K562 (cell line): ENCODE measurements around the gene ZMYND8. TPM values are rescaled to one million over a fixed set of nuclear protein-coding genes. Genes with fewer than 3 reads are reported as not detected.

Source experiments
- FOSL1 ChIP-seq: fragments of 200-800 bp; sonication (Bioruptor generic); conservative IDR thresholded peaks from 2 replicates; pipeline ENCODE4 v1.6.1; 2016; ENCODE audit warnings: missing genetic modification characterization, missing compliant biosample characterization
- NRF1 ChIP-seq, 2 experiments: fragments of 450-650 bp; IDR thresholded peaks in 1 of 2; conservative IDR thresholded peaks in 1 of 2; 2 replicates each; pipeline ENCODE4 v1.6.1; 2014; ENCODE audit warnings: mild to moderate bottlenecking in 2 of 2
- POLR2AphosphoS5 ChIP-seq: IDR thresholded peaks from 2 replicates; pipeline ENCODE4 v1.6.1; 2011; ENCODE audit warnings: mild to moderate bottlenecking, low read depth, low read length, moderate library complexity; ENCODE audit not compliant: control insufficient read depth, insufficient read depth
- PTRF ChIP-seq: fragments of 450-650 bp; IDR thresholded peaks from 2 replicates; pipeline ENCODE4 v1.6.1; 2016; ENCODE audit warnings: mild to moderate bottlenecking, missing genetic modification characterization, missing compliant biosample characterization
- SUPT5H ChIP-seq: fragments of 450-650 bp; IDR thresholded peaks from 2 replicates; pipeline ENCODE4 v1.6.1; 2016
- TEAD4 ChIP-seq, 2 experiments: sonication (generic) in 1 of 2; formaldehyde crosslinking in 1 of 2; IDR thresholded peaks; 2 replicates each; pipeline versions ENCODE4 v1.6.1 to v1.8.0; 2012 to 2022; ENCODE audit warnings: borderline replicate concordance in 1 of 2, inconsistent platforms in 1 of 2, low read length in 1 of 2, mild to moderate bottlenecking in 1 of 2, missing genetic modification reagents in 1 of 2
- ZEB2 ChIP-seq: fragments of 450-650 bp; IDR thresholded peaks from 2 replicates; pipeline ENCODE4 v1.6.1; 2016
- ZNF277 ChIP-seq: fragments of 250-450 bp; sonication (Bioruptor Pico); IDR thresholded peaks from 2 replicates; pipeline ENCODE4 v1.8.0; 2022; ENCODE audit warnings: inconsistent platforms, mild to moderate bottlenecking, moderate library complexity, borderline replicate concordance
- ZNF75A ChIP-seq: fragments of 450-650 bp; formaldehyde crosslinking; IDR thresholded peaks from 2 replicates; pipeline ENCODE4 v1.4.0; 2020; ENCODE audit warnings: mild to moderate bottlenecking
- polyA plus RNA-seq, 8 experiments: library from polyadenylated mRNA; depleted of rRNA in 4 of 8; stranded (reverse) in 5 of 8; unstranded in 3 of 8; fragments of >200 nt; fragmentation: Nextera tagmentation in 2 of 8; fragmentation: Illumina TruSeq in 1 of 8; extraction: Ambion mirVana in 2 of 8; extraction: Trizol in 1 of 8; gene quantifications; 2 replicates each; pipeline versions ENCODE4 v1.2.1 to v1.2.3, GENCODE V29; 2011 to 2014; ENCODE audit warnings: inconsistent platforms in 1 of 8, missing spikeins in 1 of 8
- total RNA-seq, 7 experiments: library from RNA; depleted of rRNA in 6 of 7; stranded (reverse); fragments of >200 nt in 6 of 7; fragmentation: Illumina TruSeq in 2 of 7; extraction: Trizol in 2 of 7; gene quantifications; 2 replicates each; pipeline versions ENCODE4 v1.2.1 to v1.2.3, GENCODE V29; 2011 to 2021; ENCODE audit warnings: low replicate concordance in 1 of 7
- TF ChIP-seq, protein P1 (sequence below), 3 experiments: fragments of 200-800 bp in 1 of 3; fragments of 250-450 bp in 1 of 3; fragments of 450-650 bp in 1 of 3; sonication (Bioruptor Pico) in 1 of 3; sonication (Bioruptor generic) in 1 of 3; formaldehyde crosslinking in 1 of 3; IDR thresholded peaks; 2 replicates each; pipeline versions ENCODE4 v1.6.1 to v1.8.0; 2016 to 2022; ENCODE audit warnings: mild to moderate bottlenecking in 2 of 3, missing genetic modification characterization in 2 of 3, missing compliant biosample characterization in 1 of 3, moderate library complexity in 1 of 3
- TF ChIP-seq, protein P2 (sequence below), 2 experiments: fragments of 200-800 bp in 1 of 2; sonication (Bioruptor generic) in 1 of 2; sonication (generic) in 1 of 2; formaldehyde crosslinking in 1 of 2; IDR thresholded peaks in 1 of 2; conservative IDR thresholded peaks in 1 of 2; 2 replicates each; pipeline versions ENCODE4 v1.5.0 to v1.6.1; 2016 to 2020; ENCODE audit warnings: missing compliant biosample characterization in 1 of 2, missing genetic modification characterization in 1 of 2, missing genetic modification reagents in 1 of 2

The ZMYND8 gene
- total and polyA plus RNA-seq, 9 of the 15 experiments (the other 6 are each of a cell fraction or from before 2014, with no cell fraction given): 31.8 to 148 (median 71.9) TPM

DNA sequence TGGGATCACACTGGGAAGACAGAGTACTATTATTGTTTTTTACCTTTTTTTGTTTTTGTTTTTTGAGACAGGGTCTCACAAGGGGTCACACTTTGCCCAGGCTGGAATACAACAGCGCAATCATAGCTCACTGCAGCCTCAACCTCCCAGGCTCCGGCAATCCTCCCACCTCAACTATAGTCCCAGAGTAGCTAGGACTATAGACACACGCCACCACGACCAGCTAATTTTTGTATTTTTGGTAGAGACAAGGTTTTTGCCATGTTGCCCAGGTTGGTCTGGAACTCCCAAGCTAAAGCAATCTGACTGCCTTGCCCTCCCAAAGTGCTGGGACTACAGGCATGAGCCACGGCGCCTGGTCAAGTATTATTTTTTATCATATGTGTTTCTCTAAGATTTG lies 81.0 kb downstream of the ZMYND8 start (continued):
- TF ChIP-seq, protein P1, sequence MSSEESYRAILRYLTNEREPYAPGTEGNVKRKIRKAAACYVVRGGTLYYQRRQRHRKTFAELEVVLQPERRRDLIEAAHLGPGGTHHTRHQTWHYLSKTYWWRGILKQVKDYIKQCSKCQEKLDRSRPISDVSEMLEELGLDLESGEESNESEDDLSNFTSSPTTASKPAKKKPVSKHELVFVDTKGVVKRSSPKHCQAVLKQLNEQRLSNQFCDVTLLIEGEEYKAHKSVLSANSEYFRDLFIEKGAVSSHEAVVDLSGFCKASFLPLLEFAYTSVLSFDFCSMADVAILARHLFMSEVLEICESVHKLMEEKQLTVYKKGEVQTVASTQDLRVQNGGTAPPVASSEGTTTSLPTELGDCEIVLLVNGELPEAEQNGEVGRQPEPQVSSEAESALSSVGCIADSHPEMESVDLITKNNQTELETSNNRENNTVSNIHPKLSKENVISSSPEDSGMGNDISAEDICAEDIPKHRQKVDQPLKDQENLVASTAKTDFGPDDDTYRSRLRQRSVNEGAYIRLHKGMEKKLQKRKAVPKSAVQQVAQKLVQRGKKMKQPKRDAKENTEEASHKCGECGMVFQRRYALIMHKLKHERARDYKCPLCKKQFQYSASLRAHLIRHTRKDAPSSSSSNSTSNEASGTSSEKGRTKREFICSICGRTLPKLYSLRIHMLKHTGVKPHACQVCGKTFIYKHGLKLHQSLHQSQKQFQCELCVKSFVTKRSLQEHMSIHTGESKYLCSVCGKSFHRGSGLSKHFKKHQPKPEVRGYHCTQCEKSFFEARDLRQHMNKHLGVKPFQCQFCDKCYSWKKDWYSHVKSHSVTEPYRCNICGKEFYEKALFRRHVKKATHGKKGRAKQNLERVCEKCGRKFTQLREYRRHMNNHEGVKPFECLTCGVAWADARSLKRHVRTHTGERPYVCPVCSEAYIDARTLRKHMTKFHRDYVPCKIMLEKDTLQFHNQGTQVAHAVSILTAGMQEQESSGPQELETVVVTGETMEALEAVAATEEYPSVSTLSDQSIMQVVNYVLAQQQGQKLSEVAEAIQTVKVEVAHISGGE (CRISPR knock-in tag; IDR thresholded peaks at IDR 0.05): peak in 1 of 3 experiments; percentile 67; a peak in 1 of 6 replicates
- 0 out of 2 replicates have a peak, but pooled peaks have one; percentile 16 for TF ChIP-seq POLR2AphosphoS5
- 0 out of 2 replicates have a peak, but pooled peaks have one; percentile 25 for TF ChIP-seq SUPT5H
- no peak for TF ChIP-seq ZNF277
- TF ChIP-seq ZNF75A (CRISPR knock-in tag): no peak
- TF ChIP-seq PTRF (tag): no peak
- TF ChIP-seq, protein P2, sequence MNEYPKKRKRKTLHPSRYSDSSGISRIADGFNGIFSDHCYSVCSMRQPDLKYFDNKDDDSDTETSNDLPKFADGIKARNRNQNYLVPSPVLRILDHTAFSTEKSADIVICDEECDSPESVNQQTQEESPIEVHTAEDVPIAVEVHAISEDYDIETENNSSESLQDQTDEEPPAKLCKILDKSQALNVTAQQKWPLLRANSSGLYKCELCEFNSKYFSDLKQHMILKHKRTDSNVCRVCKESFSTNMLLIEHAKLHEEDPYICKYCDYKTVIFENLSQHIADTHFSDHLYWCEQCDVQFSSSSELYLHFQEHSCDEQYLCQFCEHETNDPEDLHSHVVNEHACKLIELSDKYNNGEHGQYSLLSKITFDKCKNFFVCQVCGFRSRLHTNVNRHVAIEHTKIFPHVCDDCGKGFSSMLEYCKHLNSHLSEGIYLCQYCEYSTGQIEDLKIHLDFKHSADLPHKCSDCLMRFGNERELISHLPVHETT (CRISPR knock-in tag; conservative IDR thresholded peaks at IDR 0.05 in 1 of 2, IDR thresholded peaks at IDR 0.05 in 1 of 2): no peak
- TF ChIP-seq NRF1 (conservative IDR thresholded peaks at IDR 0.05 in 1 of 2, IDR thresholded peaks at IDR 0.05 in 1 of 2): no peak
- TF ChIP-seq FOSL1 (tag): no peak
- TF ChIP-seq ZEB2: no peak
- TF ChIP-seq TEAD4 (IDR thresholded peaks at IDR 0.05; ENCODE audit: low read length): no peak
- TF ChIP-seq TEAD4 (CRISPR knock-in tag; IDR thresholded peaks at IDR 0.05; ENCODE audit: borderline replicate concordance): no peak
